ENCODE results near the gene MCTP2. TPM values are rescaled to one million over a fixed set of nuclear protein-coding genes. Genes with fewer than 3 reads are reported as not detected.

The MCTP2 gene
- polyA plus RNA-seq, 3 donors = 17.2 to 20.0 (median 18.8) TPM

DNA sequence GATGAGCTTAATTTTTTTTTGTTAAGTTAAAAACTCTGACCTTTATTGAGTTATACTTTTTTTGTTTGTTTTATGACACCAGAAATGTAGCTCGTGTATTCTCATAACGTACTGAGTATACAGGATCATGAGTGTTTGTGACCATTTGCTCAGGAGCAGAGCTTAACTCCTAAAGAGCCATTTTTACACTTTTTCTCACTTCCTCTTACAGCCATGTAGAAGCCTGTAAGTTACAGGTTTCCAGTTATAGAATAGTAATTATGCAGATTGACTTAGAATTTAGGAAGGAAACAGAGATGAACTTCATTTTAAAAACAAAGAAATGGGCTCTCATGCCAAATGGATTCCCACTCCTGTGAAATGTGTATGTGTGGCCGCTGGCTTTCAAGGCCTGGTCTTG, 151.7 kb downstream of the MCTP2 start:
- DNase-seq (ENCODE audit: low read depth in 3 of 3, low spot score in 2 of 3) = no peak

DNA sequence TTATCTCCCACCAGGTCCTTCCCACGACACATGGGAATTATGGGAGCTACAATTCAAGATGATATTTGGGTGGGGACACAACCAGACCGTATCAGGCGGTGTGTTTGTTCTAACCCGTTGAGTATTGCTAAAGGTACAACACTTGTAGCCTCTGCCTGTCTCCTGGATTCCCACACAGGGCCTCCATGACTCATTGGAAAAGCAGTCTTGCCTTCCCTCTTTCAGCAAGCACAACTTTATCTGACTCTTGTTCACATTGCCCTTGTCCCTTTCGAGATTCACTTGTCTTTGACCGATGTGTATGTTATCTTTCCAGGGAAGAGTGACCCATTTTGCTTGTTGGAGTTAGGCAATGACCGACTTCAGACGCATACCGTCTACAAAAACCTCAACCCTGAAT, 152.3 kb downstream of the MCTP2 start:
- DNase-seq (ENCODE audit: low read depth in 3 of 3, low spot score in 2 of 3) = no peak

DNA sequence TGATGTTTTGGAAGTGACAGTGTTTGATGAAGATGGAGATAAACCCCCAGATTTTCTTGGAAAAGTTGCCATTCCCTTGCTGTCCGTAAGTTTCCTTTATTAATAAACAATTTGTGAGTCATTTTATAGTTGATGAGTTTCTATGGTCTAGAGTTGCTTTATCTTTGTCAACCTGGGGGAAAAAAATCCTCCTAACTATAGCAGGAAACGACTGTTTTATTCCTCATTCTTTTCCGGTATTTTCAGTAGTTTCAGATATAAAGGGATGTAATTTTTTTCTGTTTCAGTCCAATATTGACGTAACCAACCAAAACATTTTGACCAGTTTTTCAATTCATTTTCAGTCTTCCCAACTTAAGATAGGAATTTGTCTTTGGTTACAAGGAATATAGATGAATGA, 154.1 kb downstream of the MCTP2 start:
- no peak for DNase-seq (ENCODE audit: low read depth in 3 of 3, low spot score in 2 of 3)

DNA sequence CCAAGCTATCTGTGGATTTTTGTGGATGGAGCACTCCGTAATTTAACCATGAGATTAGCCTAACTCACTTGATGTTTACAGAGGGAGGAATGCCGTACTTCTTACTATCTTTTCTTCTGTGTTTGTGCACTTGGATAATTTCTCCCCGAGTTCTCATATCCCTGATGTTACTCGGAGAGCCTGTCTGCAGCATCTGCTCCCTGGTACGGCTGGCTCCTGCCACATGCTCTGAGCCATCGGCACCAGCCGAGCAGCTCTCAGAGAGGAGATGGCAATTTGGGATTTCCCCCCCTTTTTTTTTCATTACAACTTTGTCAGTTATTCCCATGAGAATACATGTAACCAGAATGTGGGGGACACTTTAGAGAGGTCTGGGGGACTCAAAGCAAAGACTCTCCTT, 155.0 kb downstream of the MCTP2 start:
- DNase-seq (ENCODE audit: low read depth in 3 of 3, low spot score in 2 of 3) = no peak

DNA sequence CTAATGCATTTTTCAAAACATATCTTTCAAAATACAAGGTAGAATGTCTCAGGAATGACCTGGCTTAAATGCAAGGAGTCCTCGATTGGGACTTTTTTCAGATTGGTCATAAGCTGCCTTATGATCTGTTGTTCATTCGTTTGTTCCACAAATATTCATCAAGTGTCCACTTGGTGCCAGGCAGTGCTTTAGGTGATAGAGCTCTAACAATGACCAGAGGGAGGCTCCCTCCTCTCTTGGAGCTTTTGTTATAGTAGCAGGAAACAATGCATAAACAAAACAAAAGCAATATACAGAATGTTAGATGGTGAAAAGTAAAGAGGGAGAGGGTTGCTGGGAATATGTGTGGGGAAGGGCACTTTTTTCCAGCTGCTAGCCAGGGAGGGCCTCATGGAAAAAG, 156.1 kb downstream of the MCTP2 start:
- DNase-seq (ENCODE audit: low read depth in 3 of 3, low spot score in 2 of 3) = no peak

DNA sequence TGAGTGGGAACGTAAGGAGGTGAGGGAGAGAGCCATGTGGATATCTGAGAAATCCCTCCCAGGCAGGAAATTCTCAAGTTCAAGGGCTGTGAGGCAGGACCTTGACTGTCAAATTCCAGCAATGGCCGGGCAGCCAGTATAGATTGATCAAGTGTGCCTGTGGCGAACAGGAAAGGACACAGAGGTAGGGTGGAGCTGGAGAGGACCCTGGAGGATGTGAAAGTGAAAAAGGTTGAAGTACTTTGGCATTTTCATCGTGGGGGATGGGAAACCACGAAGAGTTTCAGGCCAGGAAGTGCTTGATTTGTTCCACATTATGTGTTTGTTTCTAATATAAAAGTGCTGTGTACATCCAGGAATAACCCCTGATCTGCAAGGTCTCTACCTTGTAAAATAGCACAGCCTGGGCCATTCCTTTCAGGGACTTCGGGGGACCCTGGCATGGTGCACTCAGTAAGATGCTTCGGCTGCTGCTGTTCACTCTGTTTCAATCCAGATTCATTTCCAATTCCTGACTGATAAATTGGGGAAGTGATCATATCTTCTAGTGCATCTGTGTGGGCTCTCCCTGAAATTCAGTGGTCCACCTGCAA, 156.6 kb downstream of the MCTP2 start:
- DNase-seq (ENCODE audit: low read depth in 3 of 3, low spot score in 2 of 3) = no peak

DNA sequence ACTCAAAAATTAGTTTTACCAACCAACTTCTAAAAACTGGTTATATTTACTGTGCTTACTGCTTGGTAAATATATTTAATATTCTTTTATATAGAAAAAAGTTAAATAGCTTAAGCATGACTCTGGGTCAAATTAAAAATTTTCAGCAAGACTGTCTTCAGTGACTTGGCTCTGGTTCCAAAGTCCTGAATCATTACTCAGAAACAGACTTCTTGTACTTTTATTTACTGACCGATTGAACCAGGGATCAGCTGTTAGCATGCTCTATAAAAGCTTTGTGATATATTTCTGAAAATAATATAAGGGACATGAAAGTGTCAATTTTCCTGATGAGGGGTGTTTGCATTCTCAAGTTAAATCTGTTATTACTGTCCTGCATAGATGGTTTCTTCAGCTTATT, 164.3 kb downstream of the MCTP2 start:
- no peak for DNase-seq (ENCODE audit: low read depth in 3 of 3, low spot score in 2 of 3)

DNA sequence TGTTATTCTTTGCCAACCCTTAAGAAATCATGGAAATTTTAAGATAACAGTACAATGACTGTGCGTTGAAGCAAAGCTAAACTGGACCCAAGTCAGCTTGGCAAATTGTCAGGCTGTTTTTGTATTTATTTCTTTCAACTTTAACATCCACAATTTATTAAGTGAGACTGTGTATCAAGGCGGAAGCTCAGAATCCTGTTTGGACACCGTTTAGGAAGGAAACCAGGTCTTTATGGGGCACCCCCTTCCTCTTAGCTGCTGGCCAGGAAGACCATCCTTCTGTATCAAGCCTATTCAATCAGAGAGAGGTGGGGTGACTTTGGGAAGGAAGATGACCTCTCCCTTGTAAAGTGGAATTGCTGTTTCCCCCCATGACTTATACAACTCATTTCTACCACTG, 166.0 kb downstream of the MCTP2 start:
- no peak for DNase-seq (ENCODE audit: low read depth in 3 of 3, low spot score in 2 of 3)

DNA sequence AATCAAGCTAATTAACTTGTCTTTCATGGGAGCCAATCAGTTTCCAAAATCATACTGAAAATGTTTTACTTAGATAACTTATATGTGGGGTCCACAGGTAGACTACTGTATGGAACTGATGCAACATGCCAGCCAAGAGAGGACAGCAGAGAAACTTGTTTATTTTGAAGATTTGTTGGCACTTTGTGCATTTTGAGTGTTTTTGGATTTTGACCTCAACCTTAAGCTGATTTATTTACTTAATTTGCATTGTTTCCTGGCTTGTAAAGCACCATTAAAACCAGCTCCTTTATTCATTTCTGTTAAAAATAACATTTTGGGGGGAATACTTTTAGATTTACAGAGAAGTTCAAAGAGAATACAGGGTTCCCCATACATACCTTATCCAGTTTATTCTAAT, 166.6 kb downstream of the MCTP2 start:
- no peak for DNase-seq (ENCODE audit: low read depth in 3 of 3, low spot score in 2 of 3)

DNA sequence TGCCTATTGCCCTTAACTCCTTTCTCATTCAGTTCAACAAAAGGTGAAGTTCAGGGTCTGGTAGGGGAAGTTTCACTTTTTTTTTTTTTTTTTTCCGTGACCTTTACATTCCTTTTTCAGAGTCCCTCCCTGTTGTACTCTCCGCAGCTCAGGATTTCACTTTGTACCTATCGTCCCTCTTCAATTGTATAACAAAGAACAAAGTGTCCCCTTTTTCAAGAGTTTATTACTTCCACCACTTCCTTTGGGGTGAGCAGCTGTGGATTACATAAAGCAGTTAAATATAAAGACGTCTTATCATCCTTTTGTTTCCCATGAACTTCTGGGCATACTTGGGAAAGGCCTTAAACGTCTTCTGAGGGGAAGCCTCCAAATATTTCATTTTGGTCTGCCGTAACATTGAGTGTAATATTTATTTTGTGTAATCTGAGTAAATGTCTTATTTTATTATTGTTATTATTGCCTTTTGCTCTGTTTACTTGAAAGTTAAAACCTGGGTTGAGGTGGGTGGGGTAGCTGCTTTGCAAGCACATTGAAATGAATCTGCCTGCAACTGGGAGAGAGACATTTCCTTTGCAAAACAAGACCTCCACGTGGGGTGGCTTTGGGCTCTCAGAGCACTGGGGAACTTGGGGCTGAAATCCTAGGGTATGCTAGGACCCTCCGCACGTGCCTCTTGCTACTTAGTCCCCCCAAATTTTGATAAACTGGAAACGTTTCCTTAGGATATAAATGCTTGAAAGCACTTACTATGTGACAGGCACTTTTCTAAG, 169.4 kb downstream of the MCTP2 start:
- DNase-seq (ENCODE audit: low read depth in 3 of 3, low spot score in 2 of 3) = no peak

DNA sequence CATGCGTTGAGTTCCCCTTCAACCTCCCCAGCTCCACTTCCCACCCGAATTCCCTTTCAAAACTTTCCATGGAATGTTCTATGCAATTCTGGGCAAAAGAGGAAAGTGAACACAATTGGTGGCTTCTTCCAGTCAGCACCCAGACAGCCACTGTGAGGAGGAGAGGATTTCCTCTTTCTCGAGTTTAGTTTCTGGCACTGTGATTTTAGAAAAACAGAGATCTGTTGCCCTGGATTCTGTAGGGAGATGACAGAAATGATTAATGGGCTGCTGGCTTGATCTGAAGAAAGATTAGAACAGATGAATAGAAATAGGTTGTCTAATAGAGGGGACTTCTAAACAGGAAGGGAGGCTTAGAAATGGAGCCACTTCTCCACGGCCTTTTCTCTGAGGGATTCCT, 172.0 kb downstream of the MCTP2 start:
- DNase-seq (ENCODE audit: low read depth in 3 of 3, low spot score in 2 of 3) = no peak

DNA sequence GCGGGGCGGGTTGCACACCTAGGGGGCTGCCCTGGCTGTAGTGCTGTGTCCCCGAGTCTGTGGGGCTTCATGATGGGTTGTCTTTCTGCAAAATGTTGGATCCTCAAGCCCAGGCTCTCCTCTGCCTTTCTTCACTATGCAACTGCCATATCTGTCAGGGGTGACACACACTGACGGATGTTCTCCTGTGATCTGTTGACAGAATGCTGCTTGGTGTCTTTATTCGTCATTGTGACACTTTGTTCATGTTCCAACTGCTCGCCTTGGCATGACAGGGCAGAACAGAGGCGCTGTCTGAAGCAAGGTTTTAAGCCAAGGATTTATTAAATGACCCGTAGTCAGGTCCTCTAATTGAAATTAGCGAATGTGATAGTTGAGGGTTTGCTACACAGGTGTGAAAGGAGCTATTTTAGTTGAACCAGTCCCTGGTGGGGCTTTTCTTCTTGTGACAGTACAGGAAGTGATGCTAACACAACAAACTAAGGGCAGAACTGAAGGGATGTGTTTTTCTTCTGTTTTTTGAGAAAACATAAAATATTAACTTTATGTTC, 173.4 kb downstream of the MCTP2 start:
- no peak for DNase-seq (ENCODE audit: low read depth in 3 of 3, low spot score in 2 of 3)

DNA sequence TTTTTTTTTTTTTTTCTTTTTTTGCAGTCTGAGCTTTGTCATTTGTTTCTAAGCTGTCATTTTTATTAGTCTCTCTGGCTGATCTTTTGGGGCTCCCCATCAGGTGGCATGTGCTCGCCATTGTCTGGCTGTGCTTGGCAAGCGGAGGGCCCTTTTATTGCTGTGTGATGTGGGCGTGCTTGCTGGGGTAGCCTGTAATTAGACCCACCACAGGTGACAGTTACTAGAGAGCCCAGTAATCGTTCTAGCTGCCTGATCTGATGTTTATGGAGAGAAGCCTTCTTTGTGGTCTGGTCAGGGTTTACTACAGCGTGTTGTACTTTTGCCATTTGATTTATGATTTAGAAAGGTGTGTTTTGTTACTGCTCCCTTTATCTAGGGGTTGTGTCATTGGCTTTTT, 179.9 kb downstream of the MCTP2 start:
- DNase-seq (ENCODE audit: low read depth in 3 of 3, low spot score in 2 of 3) = no peak

DNA sequence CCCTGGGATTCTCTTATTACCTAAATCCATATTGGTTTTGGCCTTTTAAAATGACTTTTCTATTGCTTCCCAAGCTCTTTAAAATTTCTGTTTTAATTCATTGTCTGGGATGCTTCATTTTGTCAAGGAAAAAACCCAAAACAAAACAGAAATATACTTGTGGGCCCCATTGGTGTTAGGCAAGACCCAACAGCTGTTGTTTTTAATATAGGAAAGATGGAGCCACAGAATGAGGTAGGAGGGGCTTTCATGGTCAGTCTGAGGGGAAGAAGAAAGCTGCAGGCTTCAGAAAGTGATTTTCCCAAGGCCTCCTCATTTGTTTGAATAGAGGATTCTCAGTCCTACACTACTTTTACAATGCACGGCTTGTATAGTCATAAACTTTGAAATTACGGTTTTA, 180.5 kb downstream of the MCTP2 start:
- DNase-seq (ENCODE audit: low read depth in 3 of 3, low spot score in 2 of 3) = no peak

DNA sequence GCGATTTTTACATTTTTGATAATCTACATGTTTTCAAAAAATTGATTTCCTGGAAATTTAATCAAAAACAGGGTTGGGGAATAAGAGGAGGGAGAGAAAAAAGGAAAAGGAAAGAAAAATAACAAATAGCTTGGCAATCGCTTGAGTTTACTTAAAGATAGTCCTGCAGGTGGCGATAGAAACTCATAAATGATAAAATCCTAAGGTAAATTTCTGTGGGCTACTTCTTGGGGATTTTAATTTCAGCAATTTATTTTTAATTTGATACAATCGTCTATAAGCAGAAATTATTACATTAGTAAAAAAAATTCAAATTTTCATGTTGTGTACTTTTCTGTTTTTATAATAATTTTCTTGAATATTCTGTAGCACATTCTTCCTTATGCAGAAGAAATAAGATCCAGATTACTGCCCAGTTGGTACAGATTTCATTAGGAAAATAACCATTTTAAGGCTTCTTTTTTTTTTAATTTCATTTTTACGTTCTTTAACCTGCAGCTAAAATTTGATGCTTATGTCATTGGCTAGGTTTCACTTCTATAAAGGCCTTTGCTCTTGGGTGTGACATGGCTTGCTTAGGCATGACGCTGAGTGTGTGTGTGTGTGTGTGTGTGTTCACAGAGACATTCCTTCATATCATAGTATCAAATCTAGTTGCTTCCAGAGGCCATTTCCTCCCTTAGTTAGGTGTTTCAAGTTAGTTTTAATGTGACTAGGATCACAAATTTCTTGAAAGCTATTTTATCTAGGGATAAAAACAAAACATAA, 181.8 kb downstream of the MCTP2 start:
- DNase-seq (ENCODE audit: low read depth in 3 of 3, low spot score in 2 of 3) = no peak

DNA sequence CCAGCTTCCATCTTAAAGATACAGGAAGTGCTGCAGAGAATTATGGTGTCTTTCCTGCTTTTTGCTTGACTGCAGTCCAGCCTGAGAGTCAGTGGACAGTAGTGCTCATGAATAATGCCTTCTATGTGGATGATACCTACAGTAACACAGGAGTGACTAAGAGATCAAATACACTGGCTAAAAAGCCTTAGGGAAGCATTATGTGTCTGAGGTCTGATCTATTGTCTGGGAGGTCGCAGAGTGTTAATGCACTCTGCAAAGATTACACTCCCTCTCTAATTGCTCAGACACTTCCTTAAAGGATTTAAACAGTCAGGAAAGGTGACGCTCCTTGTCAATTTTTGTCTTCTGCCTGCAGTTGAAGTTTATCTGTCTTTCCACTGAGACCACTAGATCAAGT, 183.6 kb downstream of the MCTP2 start:
- DNase-seq (ENCODE audit: low read depth in 3 of 3, low spot score in 2 of 3) = no peak

DNA sequence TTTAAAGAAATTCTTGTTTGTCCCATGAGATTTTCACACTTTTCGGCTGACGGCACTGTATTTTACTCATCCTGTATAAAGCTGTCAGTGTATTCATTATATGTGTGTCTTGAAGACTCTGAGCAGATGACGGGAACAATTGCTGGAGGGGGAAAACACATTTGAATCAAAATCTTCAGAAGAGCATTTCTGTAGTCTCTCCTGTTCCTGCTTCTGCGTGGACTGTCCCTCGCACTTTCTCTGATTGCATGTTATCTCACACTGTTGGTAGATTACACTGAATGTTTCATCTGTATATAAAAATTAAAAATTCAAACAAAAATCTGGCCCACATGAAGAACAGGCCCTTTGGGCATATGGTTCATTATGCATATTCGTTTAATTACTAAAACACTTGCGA, 184.9 kb downstream of the MCTP2 start:
- DNase-seq (ENCODE audit: low read depth in 3 of 3, low spot score in 2 of 3) = no peak

DNA sequence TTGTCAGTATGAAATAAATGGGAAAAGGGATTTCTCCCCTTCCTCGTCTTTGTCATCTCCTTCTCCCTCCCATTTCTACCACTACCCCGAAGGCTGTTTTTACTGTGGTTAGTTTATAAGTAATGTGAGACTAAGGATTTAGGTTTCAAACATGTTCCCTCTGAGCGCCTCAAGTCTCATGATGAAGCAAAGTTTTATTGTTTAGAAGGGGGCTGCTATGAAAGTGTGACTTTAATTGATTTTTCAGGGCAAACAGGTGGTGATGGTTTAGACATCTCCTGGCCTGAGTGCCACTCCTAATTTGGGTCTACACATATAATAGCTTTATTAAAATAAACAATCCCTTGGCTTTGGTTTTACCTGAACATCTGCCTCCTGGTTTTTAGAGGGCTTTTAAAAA, 185.5 kb downstream of the MCTP2 start:
- no peak for DNase-seq (ENCODE audit: low read depth in 3 of 3, low spot score in 2 of 3)

DNA sequence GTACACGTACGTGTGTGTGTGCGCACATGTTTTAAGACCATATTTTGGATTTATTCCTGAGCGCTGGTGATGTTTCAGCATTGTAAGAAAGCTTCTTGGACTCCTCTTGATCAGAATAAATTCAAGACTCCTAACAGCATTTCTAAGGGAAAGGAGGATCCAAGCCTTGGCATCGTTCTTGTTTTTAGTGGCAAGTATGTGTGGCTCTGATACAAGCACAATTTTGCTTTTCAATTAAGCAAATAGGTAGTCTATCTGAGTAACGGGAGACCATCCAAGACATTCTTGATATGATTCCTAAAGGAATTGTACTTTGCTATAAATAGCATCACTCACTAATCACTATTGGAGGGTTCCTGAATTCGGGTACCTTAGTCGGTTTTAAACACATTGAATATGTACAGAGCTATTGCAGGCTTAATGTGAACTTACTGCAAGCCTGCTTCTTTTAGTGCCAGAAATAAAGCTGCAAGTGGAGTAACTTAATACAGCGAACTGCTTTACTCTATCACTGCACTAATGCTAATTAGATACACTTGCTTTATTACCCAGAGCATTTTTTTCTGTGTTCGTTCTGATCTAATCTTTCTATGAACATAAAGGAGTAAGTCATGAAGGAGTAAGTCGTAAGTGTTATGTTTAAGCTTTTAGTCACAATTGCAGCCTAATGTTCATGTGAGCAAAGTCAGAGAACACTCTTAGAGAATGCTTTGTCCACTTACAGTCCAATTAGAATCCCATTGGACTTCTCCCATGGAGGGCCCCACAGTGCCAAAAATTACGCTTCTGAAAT, 186.3 kb downstream of the MCTP2 start:
- DNase-seq (ENCODE audit: low read depth in 3 of 3, low spot score in 2 of 3) = no peak

DNA sequence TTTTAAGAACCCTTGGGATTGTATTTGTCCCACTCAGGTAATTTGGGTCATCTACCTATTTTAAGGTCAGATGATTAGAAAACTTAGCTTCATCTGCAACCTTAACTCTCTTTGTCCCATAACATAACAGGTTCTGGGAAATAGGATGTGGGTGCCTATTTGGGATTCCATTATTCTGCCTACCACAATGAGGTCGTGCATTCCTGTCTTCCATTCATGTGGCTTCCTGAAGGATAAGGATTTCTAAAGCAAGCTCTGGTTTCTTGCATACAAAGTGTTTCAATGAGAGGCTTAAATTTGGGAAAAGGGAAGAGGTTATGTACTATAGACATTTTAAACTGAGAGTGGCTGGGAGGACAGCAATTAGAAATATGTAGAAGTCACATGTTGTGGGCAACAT, 190.3 kb downstream of the MCTP2 start:
- no peak for DNase-seq (ENCODE audit: low read depth in 3 of 3, low spot score in 2 of 3)

DNA sequence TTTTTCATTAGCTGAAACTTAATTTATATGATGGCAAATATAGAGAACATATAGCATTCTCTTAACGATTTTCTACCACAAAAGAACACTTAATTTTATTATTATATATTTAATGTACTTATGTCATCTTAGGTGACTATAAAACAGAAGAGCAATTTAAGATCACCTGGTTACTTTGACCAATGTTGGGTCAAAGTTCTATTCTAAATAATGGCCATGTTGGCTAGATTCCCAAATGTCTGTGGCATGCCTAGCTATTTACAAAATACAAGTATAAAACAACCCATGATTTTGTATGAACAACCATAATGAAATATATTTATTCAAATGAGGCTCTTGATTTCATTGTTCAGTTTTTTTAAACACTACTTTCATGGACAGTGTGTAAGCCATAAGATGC, 200.9 kb downstream of the MCTP2 start:
- no peak for DNase-seq (ENCODE audit: low read depth in 3 of 3, low spot score in 2 of 3)

All from right renal cortex interstitium (tissue), 3 donors.